Upper lobe of left lung (tissue), 6 donors: ENCODE results near the gene EXD1. TPM values are rescaled to one million over a fixed set of nuclear protein-coding genes. Genes with fewer than 3 reads are reported as not detected.
A peak's percentile ranks its signal among the peaks of the same experiment; 100 is the strongest.
"Not testable (repeated sequence)": the region's sequence is repeated elsewhere in the genome, so short reads cannot be mapped to it uniquely, and the experiment has no call there.

Source experiments
- ATAC-seq, 2 donors: fragments of 200-7000 bp; cut with Tn5 transposase; one replicate each; pipeline ENCODE4 v1.9.1; 2022; ENCODE audit warnings: mild to moderate bottlenecking in 2 of 2, moderate library complexity in 2 of 2; ENCODE audit not compliant: low FRiP score in 2 of 2
- DNase-seq, 2 donors: peaks; one replicate each; pipeline ENCODE4 v3.0.0-alpha.2; 2019 to 2020
- H3K27ac ChIP-seq, 4 donors: fragments of 200-600 bp; sonication (generic); one replicate each; pipeline ENCODE4 v1.5.1; 2016 to 2019
- H3K27me3 ChIP-seq, 4 donors: fragments of 200-600 bp; sonication (generic); one replicate each; pipeline ENCODE4 v1.5.1; 2017 to 2019
- H3K36me3 ChIP-seq, 4 donors: fragments of 200-600 bp; sonication (generic); one replicate each; pipeline ENCODE4 v1.5.1; 2016 to 2019
- H3K4me1 ChIP-seq, 4 donors: fragments of 200-600 bp; sonication (generic); one replicate each; pipeline ENCODE4 v1.5.1; 2018 to 2019
- H3K4me3 ChIP-seq, 4 donors: fragments of 200-600 bp; sonication (generic); one replicate each; pipeline ENCODE4 v1.5.1; 2017 to 2019; ENCODE audit warnings: mild to moderate bottlenecking in 2 of 4, moderate library complexity in 1 of 4
- H3K9me3 ChIP-seq, 4 donors: fragments of 200-600 bp; sonication (generic); one replicate each; pipeline ENCODE4 v1.5.1; 2018 to 2019
- CTCF ChIP-seq, 6 experiments: fragments of 450-650 bp in 4 of 6; fragments of 200-600 bp in 2 of 6; sonication (generic) in 2 of 6; IDR thresholded peaks; one replicate each; pipeline ENCODE4 v1.5.1; 2016 to 2019; ENCODE audit warnings: antibody characterized with exemption in 6 of 6
- EP300 ChIP-seq, 4 donors: sonication (generic); formaldehyde crosslinking; IDR thresholded peaks; one replicate each; pipeline ENCODE4 v1.5.1; 2017; ENCODE audit warnings: antibody characterized with exemption in 4 of 4, control low read depth in 2 of 4
- POLR2A ChIP-seq, 4 donors: fragments of 450-650 bp; IDR thresholded peaks; one replicate each; pipeline ENCODE4 v1.5.1; 2016 to 2017; ENCODE audit warnings: antibody characterized with exemption in 4 of 4, mild to moderate bottlenecking in 2 of 4
- POLR2AphosphoS5 ChIP-seq, 2 donors: sonication (generic); formaldehyde crosslinking; IDR thresholded peaks; one replicate each; pipeline ENCODE4 v1.5.1; 2017; ENCODE audit warnings: antibody characterized with exemption in 2 of 2
- WGBS, 2 donors: methylation state at CpG; one replicate each; pipeline ENCODE4 v1.1.5; 2017 to 2018; 5-methylcytosine and 5-hydroxymethylcytosine counted together
- total RNA-seq, 6 donors: library from RNA; depleted of rRNA in 4 of 6; stranded (reverse); fragments of >200 nt in 4 of 6; gene quantifications; one replicate each; pipeline versions ENCODE4 v1.1.0 to v1.2.1, GENCODE V29; 2016 to 2021
- donor health status: DM: no; HTN: no; CAD: no; lungs with moderate emphysema.
- donor health status: DM: no; HTN: yes; CAD: no; lungs with severe emphysema.

Gene EXD1
- total RNA-seq, 6 donors from 2014 or later: 0.09 to 0.30 TPM; not detected in 4

GRCh38 chr15:41151451-41152005 is 79.0 kb downstream of the EXD1 start:
- H3K36me3 ChIP-seq: no peaks in the 10 kb centered on the region
- peak in 1 of 2 donors; percentile 75 for DNase-seq
- H3K27ac ChIP-seq: no peak overlapping the region
- ATAC-seq: no peak
- H3K4me3 ChIP-seq: no peak overlapping the region
- H3K27me3 ChIP-seq: no peaks in the 10 kb centered on the region
- H3K9me3 ChIP-seq: no peaks in the 10 kb centered on the region
- H3K4me1 ChIP-seq: no peaks in the 10 kb centered on the region
- 96 to 98% methylated on average over 18 to 36 of the region's 37 CpGs for WGBS, 2 donors
- TF ChIP-seq CTCF (IDR thresholded peaks at IDR 0.05) (no peak), EP300 (IDR thresholded peaks at IDR 0.05) (no peak), POLR2A (IDR thresholded peaks at IDR 0.05) (no peak), POLR2AphosphoS5 (IDR thresholded peaks at IDR 0.05) (no peak)

GRCh38 chr15:41150279-41150678 is 80.3 kb downstream of the EXD1 start:
- TF ChIP-seq POLR2AphosphoS5 (IDR thresholded peaks at IDR 0.05) (no peak), EP300 (IDR thresholded peaks at IDR 0.05) (no peak), POLR2A (IDR thresholded peaks at IDR 0.05) (no peak), CTCF (IDR thresholded peaks at IDR 0.05) (no peak)
- WGBS, 2 donors: 76 to 82% methylated on average over 4 of the region's 4 CpGs

GRCh38 chr15:41148065-41148464 is 82.5 kb downstream of the EXD1 start:
- no peaks in the 10 kb centered on the region for H3K27me3 ChIP-seq

More at GRCh38 chr15:41150279-41150678, 80.3 kb downstream of the EXD1 start:
- no peaks in the 10 kb centered on the region for H3K4me1 ChIP-seq
- no peak overlapping the region for H3K27ac ChIP-seq
- no peak for DNase-seq
- no peak overlapping the region for H3K4me3 ChIP-seq
- no peaks in the 10 kb centered on the region for H3K36me3 ChIP-seq
- no peaks in the 10 kb centered on the region for H3K9me3 ChIP-seq
- H3K27me3 ChIP-seq: no peaks in the 10 kb centered on the region
- no peak for ATAC-seq

GRCh38 chr15:41139619-41140018 is 90.9 kb downstream of the EXD1 start:
- DNase-seq (no peak), ATAC-seq (no peak)
- TF ChIP-seq POLR2AphosphoS5 (IDR thresholded peaks at IDR 0.05) (no peak), EP300 (IDR thresholded peaks at IDR 0.05) (no peak), CTCF (IDR thresholded peaks at IDR 0.05) (no peak), POLR2A (IDR thresholded peaks at IDR 0.05) (no peak)
- H3K36me3 ChIP-seq: no peaks in the 10 kb centered on the region
- H3K9me3 ChIP-seq: no peaks in the 10 kb centered on the region
- no peaks in the 10 kb centered on the region for H3K4me1 ChIP-seq
- H3K4me3 ChIP-seq: no peak overlapping the region
- WGBS, 2 donors: 83 to 94% methylated on average over 5 of the region's 5 CpGs
- no peaks in the 10 kb centered on the region for H3K27me3 ChIP-seq
- H3K27ac ChIP-seq: no peak overlapping the region

More at GRCh38 chr15:41148065-41148464, 82.5 kb downstream of the EXD1 start:
- Histone ChIP-seq H3K36me3 (no peaks in the 10 kb centered on the region), H3K9me3 (no peaks in the 10 kb centered on the region), H3K27ac (no peak overlapping the region), H3K4me1 (no peaks in the 10 kb centered on the region), H3K4me3 (no peak overlapping the region)
- 74 to 79% methylated on average over 2 of the region's 2 CpGs for WGBS, 2 donors
- TF ChIP-seq EP300 (IDR thresholded peaks at IDR 0.05) (no peak), POLR2A (IDR thresholded peaks at IDR 0.05) (no peak), POLR2AphosphoS5 (IDR thresholded peaks at IDR 0.05) (no peak), CTCF (IDR thresholded peaks at IDR 0.05) (no peak)
- ATAC-seq: no peak
- no peak for DNase-seq

- DNase-seq, H3K4me1 ChIP-seq, H3K27ac ChIP-seq, ATAC-seq, H3K9me3 ChIP-seq, H3K4me3 ChIP-seq, H3K27me3 ChIP-seq, H3K36me3 ChIP-seq: not testable (repeated sequence)
- WGBS, 2 donors: 79 to 81% methylated on average over 7 of the region's 7 CpGs
Observed at GRCh38 chr15:41139112-41139511, 91.4 kb downstream of the EXD1 start.

GRCh38 chr15:41135580-41135979 is 95.0 kb downstream of the EXD1 start:
- DNase-seq: peak in 1 of 2 donors; percentile 75
- ATAC-seq, H3K4me3 ChIP-seq, H3K4me1 ChIP-seq, H3K9me3 ChIP-seq, H3K27ac ChIP-seq, H3K36me3 ChIP-seq, H3K27me3 ChIP-seq: not testable (repeated sequence)
- 83 to 86% methylated on average over 6 of the region's 6 CpGs for WGBS, 2 donors
